GM12874 (cell line): Measurements from ENCODE around the gene SEMA5A.

Experiments
- CTCF ChIP-seq: IDR thresholded peaks from 2 replicates; pipeline ENCODE4 v1.5.1; 2011; ENCODE audit warnings: low read depth, mild to moderate bottlenecking, control low read depth, low read length, moderate library complexity; ENCODE audit not compliant: insufficient read depth

Gene SEMA5A

GRCh38 chr5:9392625-9393024 is 153.2 kb downstream of the SEMA5A start:
- no peak for TF ChIP-seq CTCF

- no peak for TF ChIP-seq CTCF
These were observed 154.8 kb downstream of the SEMA5A start for GRCh38 chr5:9391080-9391479.

GRCh38 chr5:9390113-9390512 is 155.8 kb downstream of the SEMA5A start:
- no peak for TF ChIP-seq CTCF

GRCh38 chr5:9388941-9389674 is 156.8 kb downstream of the SEMA5A start:
- no peak for TF ChIP-seq CTCF

GRCh38 chr5:9387879-9388278 is 158.0 kb downstream of the SEMA5A start:
- no peak for TF ChIP-seq CTCF

DNA sequence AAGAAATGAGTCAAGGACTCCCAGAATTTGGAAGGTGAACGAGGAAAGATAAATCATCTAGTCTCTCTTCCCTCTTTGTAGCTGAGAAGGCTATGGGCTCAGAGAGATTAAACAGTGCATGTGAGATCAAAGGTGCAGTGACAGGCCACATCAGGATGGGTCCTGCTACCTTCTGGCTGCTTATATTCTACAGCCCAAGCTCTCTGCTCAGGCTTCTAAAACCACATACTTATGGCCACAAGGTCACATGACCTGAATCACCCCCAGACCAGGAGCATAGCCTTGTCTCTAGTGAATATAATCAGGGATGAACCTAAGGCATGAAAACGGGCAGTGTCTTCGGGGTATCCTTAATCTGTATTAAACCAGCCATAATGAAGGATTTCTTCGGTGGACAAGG is 158.9 kb downstream of the SEMA5A start:
- TF ChIP-seq CTCF, result no peak

DNA sequence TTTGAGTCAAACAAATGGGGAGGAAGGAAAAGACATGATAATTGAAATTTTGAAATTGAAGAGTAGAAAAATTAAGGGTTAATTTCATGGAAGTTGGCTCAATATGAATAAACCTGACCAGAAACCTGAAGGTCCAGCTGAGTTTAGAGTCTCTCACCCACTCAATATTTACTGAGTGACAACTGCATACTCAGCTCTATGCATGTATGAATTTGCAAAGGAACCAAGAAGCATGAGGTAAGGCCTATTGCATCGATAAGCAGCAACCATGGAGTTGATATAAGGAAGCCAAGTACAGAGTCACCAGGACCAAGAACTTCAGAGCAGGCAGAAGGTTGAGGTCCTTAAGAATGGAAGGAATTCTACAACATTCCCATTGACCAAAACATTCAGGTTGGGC is 163.4 kb downstream of the SEMA5A start:
- no peak for TF ChIP-seq CTCF
